ENCODE results near the gene MLLT3.

MLLT3 gene

DNA sequence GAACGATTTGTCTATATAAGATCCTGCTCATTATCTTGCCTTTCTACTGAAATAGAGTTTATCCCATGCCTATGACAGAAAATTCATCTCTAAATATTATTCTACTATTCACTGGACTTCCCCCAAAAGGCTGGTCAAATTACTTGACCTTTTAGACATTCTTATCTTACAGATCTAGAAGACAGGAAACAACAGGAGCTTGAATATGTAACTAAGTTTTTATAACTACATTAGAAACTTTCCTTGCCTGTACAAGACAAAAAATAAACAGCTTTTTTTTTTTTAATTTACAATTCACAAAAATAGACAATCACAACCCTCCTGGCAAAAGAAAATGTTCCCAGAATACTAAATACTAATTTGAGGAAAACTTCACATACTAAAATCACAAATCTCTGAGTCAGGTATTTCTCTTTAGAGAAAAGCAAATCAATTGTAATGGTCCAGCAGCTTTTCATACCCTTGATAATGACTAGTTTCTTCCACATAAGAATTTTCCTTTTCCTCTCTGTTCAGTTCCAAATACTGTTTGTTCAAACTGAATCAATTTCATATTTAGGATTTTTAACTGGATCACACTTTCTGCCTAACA lies 68.6 kb downstream of the MLLT3 start:
- no peaks in the 10 kb centered on the region for H3K36me3 ChIP-seq
- no peak overlapping the region for H3K27ac ChIP-seq
- no peaks in the 10 kb centered on the region for H3K27me3 ChIP-seq (ENCODE audit: insufficient read depth, low read depth, severe bottlenecking)
- H3K9me3 ChIP-seq (ENCODE audit: severe bottlenecking) = no peaks in the 10 kb centered on the region
- DNase-seq = no peak
- TF ChIP-seq, protein P1, sequence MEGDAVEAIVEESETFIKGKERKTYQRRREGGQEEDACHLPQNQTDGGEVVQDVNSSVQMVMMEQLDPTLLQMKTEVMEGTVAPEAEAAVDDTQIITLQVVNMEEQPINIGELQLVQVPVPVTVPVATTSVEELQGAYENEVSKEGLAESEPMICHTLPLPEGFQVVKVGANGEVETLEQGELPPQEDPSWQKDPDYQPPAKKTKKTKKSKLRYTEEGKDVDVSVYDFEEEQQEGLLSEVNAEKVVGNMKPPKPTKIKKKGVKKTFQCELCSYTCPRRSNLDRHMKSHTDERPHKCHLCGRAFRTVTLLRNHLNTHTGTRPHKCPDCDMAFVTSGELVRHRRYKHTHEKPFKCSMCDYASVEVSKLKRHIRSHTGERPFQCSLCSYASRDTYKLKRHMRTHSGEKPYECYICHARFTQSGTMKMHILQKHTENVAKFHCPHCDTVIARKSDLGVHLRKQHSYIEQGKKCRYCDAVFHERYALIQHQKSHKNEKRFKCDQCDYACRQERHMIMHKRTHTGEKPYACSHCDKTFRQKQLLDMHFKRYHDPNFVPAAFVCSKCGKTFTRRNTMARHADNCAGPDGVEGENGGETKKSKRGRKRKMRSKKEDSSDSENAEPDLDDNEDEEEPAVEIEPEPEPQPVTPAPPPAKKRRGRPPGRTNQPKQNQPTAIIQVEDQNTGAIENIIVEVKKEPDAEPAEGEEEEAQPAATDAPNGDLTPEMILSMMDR (IDR thresholded peaks at IDR 0.05; ENCODE audit: low read depth, low read length) = no peak
- no peak overlapping the region for H3K4me3 ChIP-seq (ENCODE audit: low read depth, low read length)

DNA sequence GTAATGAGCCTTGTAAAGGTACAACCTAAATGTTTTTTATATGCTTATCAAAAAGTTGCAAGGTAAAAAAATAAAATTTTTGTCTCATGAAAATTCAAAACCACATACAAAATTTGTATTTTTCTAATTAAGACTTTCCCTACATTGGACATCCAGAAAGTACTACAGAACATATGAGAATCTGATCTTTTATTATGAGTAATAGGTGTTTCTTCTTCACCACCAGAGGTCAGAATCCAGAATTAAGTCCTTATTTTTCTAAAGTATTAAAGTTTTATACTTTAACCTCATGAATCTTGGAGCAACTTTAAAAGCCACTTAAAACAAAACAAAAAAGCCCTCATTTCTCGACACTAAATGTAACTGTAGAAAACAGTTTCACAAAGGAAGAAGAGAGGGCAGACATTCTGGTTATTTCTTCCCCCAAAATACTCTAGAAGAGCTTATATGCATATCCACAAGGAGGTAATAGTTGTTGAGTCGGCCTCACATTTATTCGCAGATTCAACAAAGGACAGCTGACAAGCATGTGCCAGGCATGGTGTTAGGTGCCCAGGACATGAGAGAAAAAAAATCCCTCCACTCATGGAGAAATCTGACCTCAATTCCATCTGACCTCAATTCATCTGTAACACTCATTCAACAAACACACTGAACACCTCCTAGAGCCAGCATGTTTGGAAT lies 69.3 kb downstream of the MLLT3 start:
- H3K27ac ChIP-seq = no peak overlapping the region
- H3K4me3 ChIP-seq (ENCODE audit: low read depth, low read length) = no peak overlapping the region

DNA sequence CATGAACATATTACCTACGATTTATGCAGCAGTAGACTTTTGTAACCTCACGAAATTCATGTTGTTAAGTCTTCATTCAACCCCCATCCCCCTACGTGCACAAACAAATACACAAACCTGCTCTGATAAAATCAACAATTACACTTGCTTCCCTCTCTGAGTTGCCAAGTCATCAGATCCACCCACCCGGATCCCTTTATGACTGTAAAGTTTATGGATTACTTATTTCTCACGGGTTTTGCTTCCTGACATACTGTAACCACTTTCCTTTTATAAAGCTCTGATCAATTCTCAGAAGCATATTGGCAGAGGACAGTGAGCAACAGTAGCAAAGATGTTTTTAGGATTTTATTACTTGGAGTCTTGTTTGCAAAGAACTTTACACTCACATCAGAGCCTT lies 70.5 kb downstream of the MLLT3 start:
- Histone ChIP-seq H3K36me3 (no peaks in the 10 kb centered on the region), H3K27ac (no peak overlapping the region), H3K4me3 (ENCODE audit: low read depth, low read length) (no peak overlapping the region), H3K27me3 (ENCODE audit: insufficient read depth, low read depth, severe bottlenecking) (no peaks in the 10 kb centered on the region), H3K9me3 (ENCODE audit: severe bottlenecking) (no peaks in the 10 kb centered on the region)
- DNase-seq = no peak
- TF ChIP-seq, protein P1 (IDR thresholded peaks at IDR 0.05; ENCODE audit: low read depth, low read length) = no peak

More for the DNA sequence above, 69.3 kb downstream of the MLLT3 start:
- Histone ChIP-seq H3K27me3 (ENCODE audit: insufficient read depth, low read depth, severe bottlenecking) (no peaks in the 10 kb centered on the region), H3K9me3 (ENCODE audit: severe bottlenecking) (no peaks in the 10 kb centered on the region), H3K36me3 (no peaks in the 10 kb centered on the region)
- no peak for DNase-seq
- TF ChIP-seq, protein P1 (IDR thresholded peaks at IDR 0.05; ENCODE audit: low read depth, low read length) = no peak

DNA sequence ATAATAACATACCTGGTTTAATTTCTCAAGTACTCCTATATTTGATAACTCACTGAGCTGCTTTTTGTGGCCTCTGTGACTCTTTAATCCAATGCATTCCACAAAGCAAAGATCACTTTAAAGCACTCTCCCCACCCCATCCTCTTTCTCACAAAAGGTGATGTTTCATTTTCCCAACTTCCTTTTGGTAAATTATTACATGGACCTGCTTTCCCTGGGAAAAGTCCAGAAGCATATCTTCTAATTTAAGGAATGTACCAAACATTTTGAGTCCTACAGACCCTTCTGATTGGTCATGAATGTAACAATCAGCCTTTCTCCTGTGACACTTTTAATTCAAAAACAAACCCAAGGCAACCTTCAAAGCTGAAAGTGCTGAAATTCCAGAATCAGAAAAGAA lies 71.1 kb downstream of the MLLT3 start:
- H3K9me3 ChIP-seq (ENCODE audit: severe bottlenecking) = no peaks in the 10 kb centered on the region
- TF ChIP-seq, protein P1 (IDR thresholded peaks at IDR 0.05; ENCODE audit: low read depth, low read length) = no peak
- H3K4me3 ChIP-seq (ENCODE audit: low read depth, low read length) = no peak overlapping the region
- no peaks in the 10 kb centered on the region for H3K36me3 ChIP-seq
- no peak for DNase-seq
- no peaks in the 10 kb centered on the region for H3K27me3 ChIP-seq (ENCODE audit: insufficient read depth, low read depth, severe bottlenecking)
- H3K27ac ChIP-seq = no peak overlapping the region

DNA sequence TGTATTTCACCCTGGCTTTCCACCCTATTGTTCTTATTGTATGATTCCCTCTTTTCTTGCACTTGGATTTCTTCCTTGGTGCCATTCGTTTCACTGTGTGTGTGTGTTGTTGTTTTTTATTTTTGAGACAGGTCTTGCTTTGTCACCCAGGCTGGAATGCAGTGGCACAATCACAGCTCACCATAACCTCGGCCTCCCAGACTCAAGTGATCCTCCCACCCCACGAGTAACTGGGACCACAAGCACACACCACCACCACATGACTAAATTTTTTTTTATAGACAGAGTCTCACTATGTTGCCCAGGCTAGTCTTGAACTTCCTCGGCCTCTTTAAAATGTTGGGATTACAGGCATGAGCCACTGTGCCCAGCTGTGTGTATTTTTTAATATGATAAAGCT lies 72.0 kb downstream of the MLLT3 start:
- Histone ChIP-seq H3K4me3 (ENCODE audit: low read depth, low read length) (no peak overlapping the region), H3K27me3 (ENCODE audit: insufficient read depth, low read depth, severe bottlenecking) (no peaks in the 10 kb centered on the region), H3K9me3 (ENCODE audit: severe bottlenecking) (no peaks in the 10 kb centered on the region), H3K27ac (no peak overlapping the region), H3K36me3 (no peaks in the 10 kb centered on the region)
- no peak for DNase-seq
- TF ChIP-seq, protein P1 (IDR thresholded peaks at IDR 0.05; ENCODE audit: low read depth, low read length) = no peak

Measured in WERI-Rb-1 (cell line).